Natural killer cell (primary cell): Measurements from ENCODE around the gene SLC25A20. TPM values are rescaled to one million over a fixed set of nuclear protein-coding genes. Genes with fewer than 3 reads are reported as not detected.
A peak's percentile ranks its signal among the peaks of the same experiment; 100 is the strongest.

Source experiments
- ATAC-seq, 3 donors: fragments of 150-1000 bp in 2 of 3; fragments of 200-7000 bp in 1 of 3; cut with Tn5 transposase; 1 replicate in 1 of 3; 2 replicates in 2 of 3; pipeline ENCODE4 v1.10.0; 2021; ENCODE audit warnings: mild to moderate bottlenecking in 2 of 3, moderate library complexity in 2 of 3
- DNase-seq, 2 donors: peaks; one replicate each; pipeline versions ENCODE4 v3.0.0 to v3.0.0-alpha.2; 2013 to 2021; ENCODE audit warnings: mixed read lengths in 1 of 2
- H3K27ac ChIP-seq: one replicate; pipeline ENCODE4 v1.5.1; 2013; ENCODE audit warnings: mild to moderate bottlenecking, low read length
- H3K27me3 ChIP-seq: one replicate; pipeline ENCODE4 v1.6.1; 2013; ENCODE audit warnings: low read length; ENCODE audit not compliant: control insufficient read depth, insufficient read depth
- H3K36me3 ChIP-seq: one replicate; pipeline ENCODE4 v1.6.1; 2013; ENCODE audit warnings: low read length; ENCODE audit not compliant: control insufficient read depth, insufficient read depth
- H3K4me1 ChIP-seq: one replicate; pipeline ENCODE4 v1.6.1; 2013; ENCODE audit warnings: low read length; ENCODE audit not compliant: control insufficient read depth, insufficient read depth
- H3K4me3 ChIP-seq: one replicate; pipeline ENCODE4 v1.5.1; 2013; ENCODE audit warnings: low read length
- H3K9me3 ChIP-seq: one replicate; pipeline ENCODE4 v1.6.1; 2013; ENCODE audit warnings: low read length; ENCODE audit not compliant: control insufficient read depth, insufficient read depth
- H3K27ac Mint-ChIP-seq, 2 donors: one replicate each; pipeline ENCODE4 v1.8.0; 2022; ENCODE audit warnings: mild to moderate bottlenecking in 2 of 2, mixed read lengths in 2 of 2, moderate library complexity in 1 of 2
- H3K27me3 Mint-ChIP-seq, 2 donors: one replicate each; pipeline ENCODE4 v1.8.0; 2022; ENCODE audit warnings: low read depth in 2 of 2, mixed read lengths in 2 of 2
- H3K36me3 Mint-ChIP-seq: one replicate; pipeline ENCODE4 v1.8.0; 2022; ENCODE audit warnings: mixed read lengths
- H3K4me1 Mint-ChIP-seq, 2 donors: one replicate each; pipeline ENCODE4 v1.8.0; 2022; ENCODE audit warnings: mixed read lengths in 2 of 2
- H3K4me3 Mint-ChIP-seq: one replicate; pipeline ENCODE4 v1.8.0; 2022; ENCODE audit warnings: mild to moderate bottlenecking, moderate library complexity, mixed read lengths
- H3K9me3 Mint-ChIP-seq, 2 donors: one replicate each; pipeline ENCODE4 v1.8.0; 2022; ENCODE audit warnings: mixed read lengths in 2 of 2
- CTCF ChIP-seq: fragments of 200-600 bp; IDR thresholded peaks from one replicate; pipeline ENCODE4 v1.8.0; 2022; ENCODE audit warnings: antibody characterized with exemption
- WGBS: methylation state at CpG from one replicate; pipeline ENCODE4 v1.1.7; 2013; ENCODE audit warnings: missing lambda C conversion rate; ENCODE audit not compliant: insufficient coverage; 5-methylcytosine and 5-hydroxymethylcytosine counted together
- intact Hi-C: fragments of 100-400 bp; cut with micrococcal nuclease; formaldehyde crosslinking; loops from one replicate; pipeline ENCODE4 v1.14.2; 2022
- total RNA-seq, 4 donors: library from RNA; stranded (reverse); fragments of 120-200 nt in 1 of 4; gene quantifications; one replicate each; pipeline versions ENCODE4 v1.2.3 to v1.2.4, GENCODE V29; 2013 to 2022

SLC25A20 gene
- total RNA-seq, 3 donors from 2014 or later (not counting 1 experiment from before 2014, with no cell fraction given), result 29.5 to 64.0 (median 48.3) TPM

- H3K4me3 Mint-ChIP-seq, result no peak overlapping the region
- DNase-seq (no peak), ATAC-seq (no peak)
- peaks cover 5 to 11% of the 10 kb centered on the region in 2 donors for H3K4me1 Mint-ChIP-seq
- H3K36me3 Mint-ChIP-seq, result no peaks in the 10 kb centered on the region
- Histone ChIP-seq H3K27ac (no peak overlapping the region), H3K4me1 (no peaks in the 10 kb centered on the region), H3K36me3 (peaks cover 32% of the 10 kb centered on the region), H3K4me3 (no peak overlapping the region), H3K27me3 (no peaks in the 10 kb centered on the region), H3K9me3 (no peaks in the 10 kb centered on the region)
- intact Hi-C loops, result no loop called here
- H3K27ac Mint-ChIP-seq, result no peak overlapping the region
- no peak for TF ChIP-seq CTCF
- 97% methylated on average over 2 of the region's 3 CpGs for WGBS
- H3K9me3 Mint-ChIP-seq, result no peaks in the 10 kb centered on the region
- H3K27me3 Mint-ChIP-seq, result no peaks in the 10 kb centered on the region
Measured at GRCh38 chr3:48863122-48863521, 35.6 kb downstream of the SLC25A20 start.

GRCh38 chr3:48859206-48859605 lies 39.5 kb downstream of the SLC25A20 start:
- intact Hi-C loops, result no loop called here
- no peaks in the 10 kb centered on the region for H3K9me3 Mint-ChIP-seq
- H3K36me3 ChIP-seq, result peaks cover 46% of the 10 kb centered on the region
- no peaks in the 10 kb centered on the region for H3K27me3 ChIP-seq
- H3K4me3 ChIP-seq, result no peak overlapping the region
- H3K4me1 ChIP-seq, result no peaks in the 10 kb centered on the region
- peaks cover 6% of the 10 kb centered on the region in 2 donors for H3K4me1 Mint-ChIP-seq
- no peak for TF ChIP-seq CTCF
- WGBS, result 86% methylated on average over 1 of the region's 2 CpGs
- H3K4me3 Mint-ChIP-seq, result no peak overlapping the region
- DNase-seq, result no peak
- ATAC-seq, result no peak
- H3K36me3 Mint-ChIP-seq, result no peaks in the 10 kb centered on the region
- no peak overlapping the region for H3K27ac ChIP-seq
- H3K9me3 ChIP-seq, result no peaks in the 10 kb centered on the region
- no peaks in the 10 kb centered on the region for H3K27me3 Mint-ChIP-seq
- H3K27ac Mint-ChIP-seq, result peak overlapping the region in 1 of 2 donors; percentile 44

- intact Hi-C loops, result no loop called here
- TF ChIP-seq CTCF, result no peak
- Mint-ChIP-seq H3K4me3 (no peak overlapping the region), H3K9me3 (no peaks in the 10 kb centered on the region), H3K36me3 (no peaks in the 10 kb centered on the region), H3K27ac (peak overlapping the region in 1 of 2 donors; percentile 44), H3K4me1 (peaks cover 10% of the 10 kb centered on the region in 2 donors), H3K27me3 (no peaks in the 10 kb centered on the region)
- ATAC-seq (no peak), DNase-seq (no peak)
- H3K4me3 ChIP-seq, result no peak overlapping the region
- H3K36me3 ChIP-seq, result peaks cover 46% of the 10 kb centered on the region
- 93% methylated on average over 2 of the region's 2 CpGs for WGBS
- H3K4me1 ChIP-seq, result no peaks in the 10 kb centered on the region
- H3K27ac ChIP-seq, result no peak overlapping the region
- H3K9me3 ChIP-seq, result no peaks in the 10 kb centered on the region
- no peaks in the 10 kb centered on the region for H3K27me3 ChIP-seq
Measured at GRCh38 chr3:48858709-48859108, 40.0 kb downstream of the SLC25A20 start.

DNA sequence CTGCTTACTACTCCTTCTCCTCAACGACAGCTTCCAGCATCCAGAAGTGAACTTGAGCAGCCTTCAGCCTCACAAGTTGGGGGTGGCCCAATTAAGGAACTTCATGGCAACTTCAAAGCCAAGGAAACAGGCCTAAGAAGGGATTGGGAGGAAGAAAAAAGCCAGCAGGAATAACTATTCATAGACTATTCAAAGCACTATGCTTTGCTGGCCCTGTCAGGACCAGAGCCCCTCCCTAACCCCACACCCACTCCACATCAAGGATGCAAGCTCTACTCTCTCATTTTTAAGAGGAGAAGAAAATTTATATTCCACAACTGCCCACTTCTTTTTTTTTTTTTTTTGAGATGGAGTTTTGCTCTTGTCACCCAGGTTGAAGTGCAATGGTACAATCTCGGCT lies 41.0 kb downstream of the SLC25A20 start:
- peak overlapping the region in 1 of 2 donors; percentile 77 for H3K27ac Mint-ChIP-seq
- H3K27me3 ChIP-seq, result no peaks in the 10 kb centered on the region
- WGBS, result 88% methylated on average over 2 of the region's 2 CpGs
- no peaks in the 10 kb centered on the region for H3K9me3 ChIP-seq
- no peaks in the 10 kb centered on the region for H3K27me3 Mint-ChIP-seq
- H3K4me1 Mint-ChIP-seq, result peaks cover 9 to 12% of the 10 kb centered on the region in 2 donors
- no peak overlapping the region for H3K27ac ChIP-seq
- no peaks in the 10 kb centered on the region for H3K9me3 Mint-ChIP-seq
- no peak overlapping the region for H3K4me3 Mint-ChIP-seq
- H3K4me1 ChIP-seq, result no peaks in the 10 kb centered on the region
- H3K36me3 ChIP-seq, result peaks cover 46% of the 10 kb centered on the region
- TF ChIP-seq CTCF, result no peak
- intact Hi-C loops, result no loop called here
- DNase-seq (no peak), ATAC-seq (no peak)
- no peaks in the 10 kb centered on the region for H3K36me3 Mint-ChIP-seq
- H3K4me3 ChIP-seq, result no peak overlapping the region
